ENCODE measurements around the gene ZDHHC18.

Gene ZDHHC18

GRCh38 chr1:26826261-26827105 is at the start of gene ZDHHC18:
TSS of gene ZDHHC18 (plus strand) at chr1:26826688. CDS start at chr1:26826805, 117 bp downstream.
- DNase-seq (ENCODE audit: low read depth, low spot score): no peak

- DNase-seq (ENCODE audit: low read depth, low spot score): no peak
Measured at GRCh38 chr1:26779098-26779668, 47.3 kb upstream of the ZDHHC18 start.

GRCh38 chr1:26780344-26780957 is 46.0 kb upstream of the ZDHHC18 start:
- DNase-seq (ENCODE audit: low read depth, low spot score): no peak

GRCh38 chr1:26781206-26781825 is 45.2 kb upstream of the ZDHHC18 start:
- no peak for DNase-seq (ENCODE audit: low read depth, low spot score)

- DNase-seq (ENCODE audit: low read depth, low spot score): no peak
Measured at GRCh38 chr1:26782521-26783212, 43.8 kb upstream of the ZDHHC18 start.

GRCh38 chr1:26783646-26784022 is 42.9 kb upstream of the ZDHHC18 start:
- DNase-seq (ENCODE audit: low read depth, low spot score): no peak

- no peak for DNase-seq (ENCODE audit: low read depth, low spot score)
Measured at GRCh38 chr1:26784023-26784871, 42.2 kb upstream of the ZDHHC18 start.

GRCh38 chr1:26784886-26785285 is 41.6 kb upstream of the ZDHHC18 start:
- no peak for DNase-seq (ENCODE audit: low read depth, low spot score)

GRCh38 chr1:26785611-26786436 is 40.7 kb upstream of the ZDHHC18 start:
- no peak for DNase-seq (ENCODE audit: low read depth, low spot score)

- no peak for DNase-seq (ENCODE audit: low read depth, low spot score)
Measured at GRCh38 chr1:26786437-26787380, 39.8 kb upstream of the ZDHHC18 start.

GRCh38 chr1:26787381-26787705 is 39.1 kb upstream of the ZDHHC18 start:
- DNase-seq (ENCODE audit: low read depth, low spot score): no peak

- DNase-seq (ENCODE audit: low read depth, low spot score): no peak
Measured at GRCh38 chr1:26787706-26788514, 38.6 kb upstream of the ZDHHC18 start, which contains the start of gene PIGV. TSS of gene PIGV (plus strand) at chr1:26787950. CDS start at chr1:26790816, 2,866 bp downstream.

- DNase-seq (ENCODE audit: low read depth, low spot score): no peak
Measured at GRCh38 chr1:26788515-26788785, 38.0 kb upstream of the ZDHHC18 start.

- DNase-seq (ENCODE audit: low read depth, low spot score): no peak
Measured at GRCh38 chr1:26788836-26789611, 37.5 kb upstream of the ZDHHC18 start.

- no peak for DNase-seq (ENCODE audit: low read depth, low spot score)
Measured at GRCh38 chr1:26789612-26789865, 36.9 kb upstream of the ZDHHC18 start.

- no peak for DNase-seq (ENCODE audit: low read depth, low spot score)
Measured at GRCh38 chr1:26789931-26790330, 36.6 kb upstream of the ZDHHC18 start.

- DNase-seq (ENCODE audit: low read depth, low spot score): no peak
Measured at GRCh38 chr1:26790551-26790953, 35.9 kb upstream of the ZDHHC18 start.

- DNase-seq (ENCODE audit: low read depth, low spot score): no peak
Measured at GRCh38 chr1:26791148-26791547, 35.3 kb upstream of the ZDHHC18 start.
